ENCODE data around the gene CORO2B.
"Not testable (repeated sequence)": the region's sequence is repeated elsewhere in the genome, so short reads cannot be mapped to it uniquely, and the experiment has no call there.

The CORO2B gene

DNA sequence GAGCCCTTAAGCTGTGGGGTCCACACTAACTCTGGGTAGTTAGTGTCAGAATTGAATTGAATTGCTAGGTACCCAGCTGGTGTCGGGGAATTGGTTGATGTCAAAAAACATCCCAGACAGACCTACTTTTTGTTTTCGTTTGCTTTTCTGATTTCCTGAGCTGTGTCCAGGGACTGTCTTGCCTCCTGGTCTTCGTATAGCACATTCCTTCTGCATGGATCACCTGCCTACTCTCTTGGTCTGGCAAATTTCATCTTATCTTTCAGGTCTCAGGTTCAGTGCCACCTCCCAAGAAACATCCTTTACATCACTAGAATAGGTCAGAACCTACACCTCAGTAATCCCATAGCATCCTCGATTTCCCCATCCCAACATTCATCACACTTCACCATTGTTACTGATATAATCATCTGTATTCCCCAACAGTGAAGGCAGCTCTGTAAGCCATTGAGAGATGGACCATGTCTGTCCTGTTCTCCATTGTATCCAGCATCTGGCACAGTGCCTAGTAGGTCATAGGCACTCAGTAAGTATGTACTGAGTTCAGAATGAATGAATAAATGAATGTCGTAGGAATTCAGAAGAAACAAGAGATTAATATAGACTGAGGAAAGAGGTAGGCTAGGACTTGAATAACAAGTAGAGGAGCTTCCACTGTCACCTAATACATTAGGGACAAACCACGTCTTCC is 160.7 kb downstream of the CORO2B start:
- DNase-seq, result no peak

- no peak for DNase-seq
These were observed 164.5 kb downstream of the CORO2B start for GRCh38 chr15:68743256-68743655.

GRCh38 chr15:68749365-68749764 is 170.6 kb downstream of the CORO2B start:
- DNase-seq, result no peak

GRCh38 chr15:68749793-68750192 is 171.0 kb downstream of the CORO2B start:
- DNase-seq, result peak; percentile 39

GRCh38 chr15:68751622-68752021 is 172.8 kb downstream of the CORO2B start:
- DNase-seq, result no peak

DNA sequence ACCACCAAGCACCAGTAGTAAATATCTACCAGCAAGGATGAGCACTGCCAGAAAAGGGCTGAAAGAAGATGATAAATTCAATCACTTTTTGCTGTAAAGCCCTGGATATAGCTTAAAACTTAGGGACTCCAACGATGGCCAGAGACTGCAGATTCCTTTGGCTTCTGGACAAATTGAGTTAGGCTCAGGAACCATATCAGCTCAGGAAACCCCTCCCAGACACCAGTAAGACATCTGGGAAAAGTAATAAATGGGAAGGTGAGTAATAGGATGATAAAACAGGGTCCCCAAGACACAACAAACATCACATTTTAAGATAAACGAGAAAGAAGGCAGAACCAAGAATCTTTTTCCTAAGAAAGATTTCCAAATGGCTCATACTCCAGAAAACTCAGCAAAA is 176.9 kb downstream of the CORO2B start:
- no peak for DNase-seq

- not testable (repeated sequence) for DNase-seq
These were observed 181.3 kb downstream of the CORO2B start for GRCh38 chr15:68759982-68760579.

- no peak for DNase-seq
These were observed 184.3 kb downstream of the CORO2B start for GRCh38 chr15:68763063-68763462.

DNA sequence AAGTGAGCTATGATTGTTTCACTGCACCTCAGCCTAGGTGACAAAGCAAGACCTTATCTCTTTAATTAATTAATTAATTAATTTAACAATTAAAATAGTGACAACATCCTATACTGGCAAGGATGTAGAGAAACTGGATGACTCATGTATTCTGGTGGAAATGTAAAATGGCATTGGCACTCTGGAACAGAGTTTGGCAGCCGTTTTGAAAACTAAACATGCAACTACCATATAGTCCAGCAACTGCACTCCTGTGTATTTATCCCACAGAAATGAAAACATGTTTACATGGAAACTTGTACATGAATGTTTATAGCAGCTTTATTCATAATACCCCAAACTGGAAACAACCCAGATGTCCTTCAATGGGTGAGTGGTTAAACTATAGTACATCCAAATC is 185.3 kb downstream of the CORO2B start:
- DNase-seq, result no peak

DNA sequence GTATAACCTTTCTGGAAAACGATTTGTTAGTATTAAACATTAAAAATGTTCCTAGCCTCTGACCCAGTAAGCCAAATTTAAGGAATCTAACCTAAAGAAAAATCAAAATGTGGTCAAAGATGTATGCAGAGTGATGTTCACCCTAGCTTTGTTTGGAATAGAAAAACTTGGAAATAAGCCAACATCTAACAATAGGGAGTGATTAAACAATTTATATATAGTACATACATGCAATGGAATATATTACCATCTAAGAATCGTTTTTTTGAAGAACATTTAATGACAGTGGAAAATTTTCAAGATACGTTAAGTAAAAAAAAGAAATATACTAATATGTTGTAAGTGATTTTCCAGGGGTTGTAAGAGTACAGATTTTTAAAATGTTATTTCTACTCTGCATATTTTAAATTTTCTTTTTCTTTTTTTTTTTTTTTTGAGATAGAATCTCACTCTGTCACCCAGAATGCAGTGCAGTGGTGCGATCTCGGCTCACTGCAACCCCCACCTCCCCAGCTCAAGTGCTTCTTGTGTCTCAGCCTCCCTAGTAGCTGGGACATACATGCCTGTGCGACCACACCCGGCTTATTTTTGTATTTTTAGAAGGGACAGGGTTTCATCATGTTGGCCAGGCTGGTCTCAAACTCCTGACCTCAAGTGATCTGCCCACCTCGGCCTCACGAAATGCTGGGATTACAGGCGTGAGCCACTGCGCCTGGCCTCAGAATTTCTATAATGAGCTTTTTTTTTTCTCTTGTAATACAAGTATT is 187.0 kb downstream of the CORO2B start:
- no peak for DNase-seq

GRCh38 chr15:68767833-68768232 is 189.0 kb downstream of the CORO2B start:
- no peak for DNase-seq

GRCh38 chr15:68768321-68768720 is 189.5 kb downstream of the CORO2B start:
- DNase-seq, result peak; percentile 86

- no peak for DNase-seq
These were observed 190.9 kb downstream of the CORO2B start for GRCh38 chr15:68769702-68770101.

- DNase-seq, result no peak
These were observed 191.4 kb downstream of the CORO2B start for GRCh38 chr15:68770216-68770615.

GRCh38 chr15:68773036-68773435 is 194.2 kb downstream of the CORO2B start:
- DNase-seq, result no peak

DNA sequence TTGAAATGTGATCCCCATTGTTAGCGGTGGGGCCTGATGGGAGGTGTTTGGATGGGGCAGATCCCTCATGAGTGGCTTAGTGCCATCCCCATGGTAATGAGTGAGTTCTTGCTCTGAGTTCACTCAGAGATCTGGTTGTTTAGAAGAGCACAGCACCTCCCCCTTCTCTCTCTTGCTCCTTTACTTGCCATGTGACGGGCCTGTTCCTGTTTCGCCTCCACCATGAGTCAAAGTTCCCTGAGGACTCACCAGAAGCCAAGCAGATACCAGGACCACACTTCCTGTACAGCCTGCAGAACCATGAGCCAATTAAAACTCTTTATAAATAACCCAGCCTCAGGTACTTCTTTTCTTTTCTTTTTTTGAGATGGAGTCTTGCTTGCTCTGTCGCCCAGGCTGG is 195.3 kb downstream of the CORO2B start:
- DNase-seq, result no peak

- DNase-seq, result peak; percentile 73
These were observed 195.9 kb downstream of the CORO2B start for GRCh38 chr15:68774521-68775235.

DNA sequence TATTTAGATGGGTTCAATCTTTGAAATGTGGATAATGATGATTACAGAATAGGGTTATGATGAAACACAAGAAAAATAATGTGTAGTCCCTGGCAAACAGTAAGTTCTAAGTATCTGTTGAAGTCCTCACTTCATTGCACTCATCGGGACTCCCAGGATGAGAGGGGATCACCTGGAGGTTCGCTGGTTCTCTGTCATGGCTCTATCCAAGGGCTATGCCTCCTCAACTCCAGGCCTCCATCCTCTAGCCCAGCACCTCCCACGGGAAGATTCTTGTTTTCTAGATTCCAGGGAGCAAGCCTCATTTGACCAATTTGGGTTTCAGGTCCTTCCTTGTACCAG is 196.4 kb downstream of the CORO2B start:
- DNase-seq, result no peak

- peak; percentile 64 for DNase-seq
These were observed 197.1 kb downstream of the CORO2B start for GRCh38 chr15:68775671-68776476.

DNA sequence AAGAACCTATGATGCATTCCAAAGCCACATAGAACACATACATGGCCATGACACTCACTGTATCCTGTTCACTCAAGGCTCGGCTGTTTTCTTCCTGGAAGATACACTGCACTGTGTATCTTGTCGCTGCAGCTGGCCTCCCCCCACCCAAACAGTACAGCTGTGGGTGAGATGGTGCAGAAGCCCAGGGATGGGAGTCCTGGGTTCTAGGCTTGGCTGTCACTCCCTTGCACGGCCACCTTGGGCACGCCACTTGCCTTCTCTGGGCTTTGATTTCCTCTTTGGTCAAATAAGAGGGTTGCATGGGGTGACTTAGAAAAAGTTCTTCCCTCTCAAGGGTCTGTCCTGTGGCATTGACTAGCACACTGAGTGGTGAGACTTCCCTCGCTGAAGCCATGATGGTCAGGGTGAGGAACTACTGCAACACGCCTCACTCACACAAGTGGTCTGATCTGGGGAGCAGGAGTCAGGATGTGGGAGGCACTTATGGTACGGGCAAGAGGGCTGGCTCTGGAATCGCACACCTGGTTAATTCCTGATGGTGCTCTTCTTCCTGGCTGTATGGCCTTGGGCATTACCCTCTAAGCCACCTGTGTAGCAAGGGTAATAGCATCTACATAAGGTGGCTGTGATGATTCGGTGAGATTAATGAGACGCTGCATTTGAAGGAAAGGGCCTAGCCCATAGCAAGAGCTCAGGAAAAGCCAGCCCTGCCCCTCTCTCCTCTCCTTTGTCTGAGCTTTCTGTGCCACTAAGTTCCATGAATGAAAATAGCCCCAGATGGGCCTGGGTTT is 197.9 kb downstream of the CORO2B start:
- no peak for DNase-seq

Data from fibroblast of skin of scalp (primary cell).